Stimulated activated CD4-positive, alpha-beta T cell treated with anti-CD3 and anti-CD28 coated beads, Interleukin-15, amount 100 ng/mL, for 48 hours (primary cell): ENCODE measurements around the gene RXRA.

Experiments used
- DNase-seq, 2 donors: peaks; one replicate each; pipeline ENCODE4 v3.0.0-alpha.2; 2020; ENCODE audit warnings: low read depth in 2 of 2

The RXRA gene

DNA sequence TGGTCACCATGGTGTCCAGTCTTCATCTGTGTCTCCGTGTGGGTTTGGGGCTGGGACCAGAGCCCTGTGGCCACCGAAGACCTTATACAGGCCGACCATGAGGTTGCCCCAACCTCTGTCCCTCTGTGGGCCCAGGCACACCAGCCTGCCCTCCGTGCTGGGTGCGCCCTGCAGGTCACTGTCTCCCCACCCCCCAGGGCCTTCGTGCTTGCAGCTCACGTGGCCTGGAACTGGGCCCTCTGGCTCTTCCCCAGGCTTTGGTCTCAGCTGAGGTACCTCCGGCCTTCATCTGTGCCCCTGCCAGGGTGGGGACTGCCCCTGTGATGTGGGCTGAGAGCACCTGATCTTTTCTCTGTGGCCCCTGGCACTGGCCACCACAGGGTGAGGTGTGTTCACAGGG is 92.1 kb downstream of the RXRA start:
- no peak for DNase-seq

DNA sequence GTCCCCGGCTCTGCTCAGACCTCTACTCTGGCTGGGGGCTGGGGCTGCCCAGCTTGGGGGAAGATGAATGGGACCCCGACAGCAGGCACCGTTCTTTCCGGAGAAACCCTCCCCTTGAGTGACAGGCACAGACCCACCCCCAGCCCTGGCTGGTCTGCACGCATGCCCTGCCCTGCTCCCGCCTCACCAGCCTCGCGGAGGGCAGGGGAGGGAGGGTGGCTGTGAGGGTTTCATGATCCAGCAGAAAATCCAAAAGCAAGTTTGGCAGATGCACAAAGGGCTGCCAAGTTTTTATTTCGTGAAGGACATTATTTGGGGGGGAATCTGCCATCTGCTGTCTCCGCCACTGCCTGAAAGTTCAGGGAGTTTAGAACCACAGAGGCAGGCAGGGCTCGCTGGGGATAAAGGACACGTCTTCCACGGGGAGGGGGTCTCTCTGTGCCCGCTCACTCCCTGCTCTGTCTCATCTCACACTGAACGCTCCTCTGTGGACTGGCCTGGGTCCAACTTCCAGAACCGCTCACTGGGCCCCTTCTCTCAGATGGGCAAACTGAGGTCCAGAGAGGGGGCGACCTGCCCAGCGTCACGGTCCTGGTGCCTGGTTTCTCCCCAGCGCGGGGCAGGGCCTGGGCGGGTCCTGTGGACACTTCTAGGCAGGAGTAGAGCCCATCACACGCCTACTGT is 92.9 kb downstream of the RXRA start:
- no peak for DNase-seq

DNA sequence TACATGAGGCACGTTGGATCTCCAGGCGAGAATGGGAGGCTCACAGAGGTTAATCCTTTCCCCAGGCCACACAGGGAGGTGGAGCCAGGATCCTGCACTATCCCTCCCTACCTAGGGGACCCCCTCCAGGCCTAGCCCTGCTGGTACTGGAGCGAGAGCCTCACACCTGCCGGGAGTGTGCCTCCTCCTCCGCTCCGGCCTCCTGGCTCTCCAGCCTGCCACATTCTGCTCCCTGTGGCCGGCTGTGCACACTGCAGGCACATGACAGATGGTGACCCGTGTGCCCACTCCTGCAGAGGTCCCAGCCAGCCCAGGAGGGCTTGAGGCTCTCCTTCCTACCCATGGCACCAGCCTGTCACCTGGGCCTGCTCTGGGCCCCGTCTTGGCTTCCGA is 93.4 kb downstream of the RXRA start:
- no peak for DNase-seq

DNA sequence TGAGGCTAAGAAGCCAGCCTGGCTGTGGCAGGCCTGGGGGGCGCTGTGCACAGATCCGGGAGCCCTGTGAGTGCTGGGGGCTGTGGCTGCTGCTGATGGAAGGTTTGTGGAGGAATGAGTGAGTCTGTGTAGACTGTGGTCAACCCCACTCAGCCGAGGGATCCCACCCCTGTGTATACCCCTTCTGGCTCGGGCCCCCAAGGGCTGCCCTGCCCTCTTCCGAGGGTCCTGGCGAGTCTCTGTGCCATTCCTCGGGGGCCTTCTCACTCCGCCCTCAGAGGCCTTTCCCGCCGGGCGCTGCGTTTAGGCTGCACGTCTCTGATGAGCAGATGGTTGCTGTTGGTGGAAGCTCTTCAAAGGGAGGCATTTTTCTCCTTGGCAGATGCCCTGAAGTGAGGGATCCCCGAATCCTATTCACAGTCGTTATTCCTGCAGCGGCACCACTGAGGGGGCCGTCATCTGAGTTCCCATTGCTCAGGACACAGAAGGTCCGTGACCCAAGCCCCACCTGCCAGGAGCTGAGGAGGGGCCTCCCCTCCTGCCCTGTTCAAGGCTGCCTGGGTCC is 94.1 kb downstream of the RXRA start:
- no peak for DNase-seq

DNA sequence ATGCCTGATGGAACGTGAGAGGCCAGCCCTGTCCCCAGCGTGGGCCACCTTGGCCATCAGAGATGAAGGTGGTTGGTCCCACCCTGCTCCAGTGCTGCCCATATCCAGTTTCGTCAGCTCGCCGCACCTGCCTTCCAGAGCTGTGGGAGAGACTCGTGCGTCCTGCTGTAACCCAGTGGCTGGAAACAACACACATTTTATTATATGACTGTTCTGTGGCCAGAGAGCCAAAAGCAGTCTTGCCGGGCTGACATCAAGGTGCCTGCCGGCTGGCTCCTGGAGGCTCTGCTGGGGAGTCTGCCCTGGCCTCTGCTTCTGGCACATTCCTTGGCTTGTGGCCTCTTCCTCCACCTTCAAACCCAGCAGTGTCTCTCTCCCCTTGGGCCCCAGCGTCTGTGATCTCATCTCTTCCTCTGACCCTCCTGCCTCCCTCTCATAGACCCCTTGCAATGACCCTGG is 94.7 kb downstream of the RXRA start:
- DNase-seq, result no peak

DNA sequence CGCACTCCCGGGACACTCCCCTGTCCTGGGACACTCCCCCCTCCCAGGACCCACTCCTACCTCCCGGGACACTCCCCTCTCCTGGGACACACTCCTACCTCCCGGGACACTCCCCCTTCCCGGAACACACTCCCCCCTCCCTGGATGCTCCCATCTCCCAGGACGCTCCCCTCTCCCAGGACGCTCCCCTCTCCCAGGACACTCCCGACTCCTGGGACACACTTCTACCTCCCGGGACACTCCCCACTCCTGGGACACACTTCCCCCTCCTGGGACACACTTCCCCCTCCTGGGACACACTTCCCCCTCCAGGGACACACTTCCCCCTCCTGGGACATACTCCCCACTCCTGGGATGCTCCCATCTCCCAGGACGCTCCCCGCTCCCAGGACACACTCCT is 95.6 kb downstream of the RXRA start:
- DNase-seq, result no peak

DNA sequence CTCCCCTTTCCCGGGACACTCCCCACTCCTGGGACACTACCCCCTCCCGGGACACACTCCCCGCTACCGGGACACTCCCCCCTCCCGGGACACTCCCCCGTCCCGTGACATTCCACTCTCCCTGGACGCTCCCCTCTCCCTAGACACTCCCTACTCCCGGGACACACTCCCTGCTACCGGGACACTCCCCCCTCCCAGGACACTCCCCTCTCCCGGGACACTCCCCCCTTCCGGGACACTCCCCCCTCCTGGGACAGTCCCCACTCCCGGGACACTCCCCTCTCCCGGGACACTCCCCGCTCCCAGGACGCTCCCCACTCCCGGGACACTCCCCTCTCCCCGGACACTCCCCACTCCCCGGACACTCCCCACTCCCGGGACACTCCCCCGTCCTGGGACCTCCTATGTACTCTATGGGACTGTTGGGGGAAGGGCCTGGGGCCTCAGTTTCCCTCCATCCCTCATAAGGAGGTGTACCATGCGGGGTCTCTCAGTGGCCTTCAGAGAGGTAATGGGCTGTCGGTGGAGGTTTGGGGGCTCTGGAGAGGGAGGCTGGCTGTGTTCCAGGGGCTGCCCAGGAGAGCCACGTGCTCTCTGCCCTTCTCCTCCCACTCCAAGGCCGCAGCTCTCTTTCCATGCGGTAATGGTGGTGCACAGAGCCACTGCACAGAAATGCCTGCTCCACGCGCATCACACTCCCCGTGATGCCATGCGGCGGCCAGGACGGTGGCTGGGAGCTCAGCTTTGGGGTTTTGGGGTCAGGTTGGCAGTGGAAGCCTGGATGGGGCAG is 96.2 kb downstream of the RXRA start:
- no peak for DNase-seq

DNA sequence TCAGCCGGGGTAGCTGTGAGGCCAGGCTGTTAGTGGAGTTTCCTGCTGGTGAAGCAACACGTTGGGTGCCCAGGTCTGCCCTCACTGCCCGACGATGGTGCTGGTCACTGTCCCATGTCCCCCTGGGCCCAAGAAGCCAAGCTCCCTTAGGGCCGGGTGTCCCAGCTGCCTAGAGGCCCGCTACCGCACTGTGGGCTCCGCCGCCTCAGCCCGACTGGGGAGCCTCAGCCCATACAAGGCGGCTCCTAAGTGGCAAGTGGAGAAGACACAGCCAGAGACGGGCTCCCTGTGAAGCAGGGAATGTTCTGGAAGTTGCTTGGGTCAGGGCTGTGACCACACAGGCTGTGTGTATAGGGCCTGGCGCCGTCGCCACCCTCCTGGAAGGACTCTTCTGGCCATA is 96.9 kb downstream of the RXRA start:
- no peak for DNase-seq

DNA sequence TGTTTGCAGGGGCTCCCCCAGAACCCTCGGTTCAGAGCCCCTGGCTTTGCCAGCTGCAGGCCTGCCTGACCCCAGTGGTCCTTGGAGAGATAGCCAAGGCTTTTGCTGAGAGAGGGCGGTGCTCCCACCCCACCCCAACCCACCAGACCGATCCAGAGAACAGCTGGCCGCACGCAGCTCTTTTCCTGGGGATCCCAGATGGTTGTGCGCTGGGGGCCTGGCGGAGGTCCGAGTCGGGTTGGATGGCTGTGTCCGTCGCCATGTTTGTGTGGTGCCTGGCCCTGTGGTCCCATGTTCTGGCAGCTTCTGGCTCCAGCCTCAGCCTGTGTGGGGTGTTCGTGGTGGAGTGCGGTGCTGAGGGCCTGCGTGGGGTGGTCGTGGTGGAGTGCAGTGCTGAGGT is 97.5 kb downstream of the RXRA start:
- DNase-seq, result no peak

DNA sequence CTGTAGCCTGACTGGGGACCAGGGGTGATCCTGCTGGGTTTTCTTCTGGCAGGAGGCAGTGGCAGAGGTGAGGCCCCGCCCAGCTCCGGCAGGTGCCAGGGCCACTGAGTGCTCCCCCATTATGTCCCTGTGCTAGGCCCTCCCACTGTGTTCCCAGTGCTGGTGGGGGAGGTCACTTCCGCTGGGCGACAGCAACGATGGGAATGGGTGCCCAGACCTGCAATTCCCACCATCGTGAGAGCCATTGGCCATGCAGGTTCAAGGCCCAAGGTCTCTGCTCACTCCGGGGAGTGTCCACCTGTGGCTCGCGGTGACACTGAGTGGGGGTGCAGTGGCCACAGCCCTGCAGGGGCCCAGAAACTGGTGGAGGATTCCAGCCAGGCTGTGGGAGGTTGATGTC is 98.6 kb downstream of the RXRA start:
- no peak for DNase-seq

DNA sequence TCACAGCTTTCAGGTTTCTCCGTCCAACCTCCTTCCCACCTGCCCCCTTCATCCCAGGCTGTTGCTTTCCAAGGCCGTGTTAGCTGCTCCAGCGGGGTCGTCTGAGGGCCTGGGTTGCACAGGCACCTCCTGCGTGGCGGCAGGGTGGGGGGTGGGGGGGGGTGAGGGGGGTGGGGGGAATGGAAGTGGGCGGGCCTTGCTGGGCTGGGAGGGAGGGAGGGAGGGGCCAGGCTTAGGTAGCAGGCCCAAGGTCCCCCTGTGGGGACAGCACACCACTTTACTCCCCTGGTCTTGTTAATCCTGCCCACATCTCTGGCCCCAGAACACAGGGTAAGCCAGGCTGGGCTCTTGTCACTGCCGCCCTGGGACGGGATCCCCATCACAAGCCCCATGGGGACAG is 99.1 kb downstream of the RXRA start:
- DNase-seq, result no peak

DNA sequence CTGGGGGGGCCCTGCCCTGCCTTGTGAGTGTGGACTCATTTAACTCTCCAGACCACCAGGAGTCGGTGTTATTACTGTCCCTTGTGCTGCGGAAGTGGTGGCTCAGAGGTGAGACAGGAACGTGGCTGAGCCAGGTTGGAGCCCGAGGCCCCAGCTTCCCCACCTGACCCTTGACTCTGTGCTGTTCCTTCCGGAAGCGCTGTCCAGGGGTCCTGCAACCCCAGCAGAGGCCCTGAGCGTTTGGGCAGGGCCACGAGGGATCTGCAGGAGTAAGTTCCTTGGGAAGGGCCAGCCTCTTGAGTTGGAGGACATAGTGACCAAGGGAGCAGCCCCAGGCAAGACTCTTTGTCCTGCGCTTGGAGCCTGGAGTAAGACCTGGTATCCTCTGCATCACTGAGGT is 99.6 kb downstream of the RXRA start:
- no peak for DNase-seq

DNA sequence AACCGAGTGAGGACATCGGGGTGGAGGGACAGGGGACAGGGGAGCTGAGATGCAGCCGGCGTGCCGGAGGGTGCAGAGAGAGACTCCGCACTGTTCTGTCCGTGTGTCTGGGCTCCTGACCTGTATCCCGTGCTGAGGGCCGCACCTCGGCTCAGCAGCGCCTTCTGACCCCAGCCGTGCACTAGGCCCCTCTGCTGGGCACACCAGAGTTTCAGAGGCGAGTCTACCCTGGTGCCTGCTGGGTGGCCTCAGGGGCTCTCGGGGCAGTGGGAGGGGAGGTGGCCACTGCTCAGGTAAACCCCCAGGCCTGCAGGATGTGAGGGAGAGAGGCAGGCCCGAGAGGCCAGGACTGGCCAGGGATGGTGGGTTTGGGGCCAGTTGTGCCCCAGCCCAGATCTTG is 100.2 kb downstream of the RXRA start:
- DNase-seq, result no peak

DNA sequence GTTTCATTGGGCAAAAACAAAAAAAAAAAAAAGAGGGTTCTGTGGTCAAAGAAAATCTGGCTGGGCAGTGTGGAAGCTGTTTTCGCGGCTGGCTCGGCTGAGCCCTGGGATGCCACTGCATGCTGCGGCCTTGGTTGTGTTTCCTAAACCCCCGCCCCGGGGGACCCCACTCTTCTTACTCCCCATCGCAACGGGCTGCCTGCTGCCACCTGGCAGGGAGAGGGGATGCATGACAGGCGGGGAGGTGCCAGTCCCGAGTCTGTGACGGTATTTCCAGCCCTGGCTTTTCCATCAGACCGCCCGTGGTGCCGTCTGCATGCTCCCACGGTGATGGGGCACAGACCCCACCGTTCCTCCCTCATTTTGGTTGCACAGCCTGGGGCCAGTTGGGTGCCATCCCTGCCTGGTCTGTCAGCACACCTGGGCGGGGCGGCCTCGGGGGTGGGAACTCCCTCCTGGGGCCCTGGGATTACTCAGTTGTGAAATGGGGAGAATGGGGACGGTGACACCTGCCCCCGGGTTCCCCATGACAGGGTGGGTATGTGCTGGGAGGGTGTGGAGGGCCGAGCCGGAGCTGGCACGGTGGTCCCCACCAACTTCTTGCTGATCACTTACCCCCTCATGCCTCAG is 101.0 kb downstream of the RXRA start:
- no peak for DNase-seq

DNA sequence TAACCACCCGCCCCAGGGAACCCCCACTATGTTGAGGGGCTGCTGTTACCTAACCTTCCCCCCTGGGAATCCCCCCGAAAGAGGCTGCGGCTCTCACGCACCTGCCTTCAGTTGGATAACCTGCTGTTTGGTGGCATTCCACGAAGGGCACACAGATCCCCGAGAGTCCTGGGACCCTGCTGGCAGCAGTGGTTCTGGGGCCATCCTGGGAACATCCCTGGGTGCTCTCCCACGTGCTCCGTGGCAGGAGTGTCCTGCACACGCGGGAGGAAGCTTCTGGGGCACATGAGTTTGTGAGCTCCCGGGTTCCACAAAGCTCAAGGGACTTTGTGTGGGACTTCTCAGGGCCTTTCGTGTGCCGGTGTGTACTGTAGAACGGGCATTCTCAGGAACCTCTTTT is 102.3 kb downstream of the RXRA start:
- no peak for DNase-seq

DNA sequence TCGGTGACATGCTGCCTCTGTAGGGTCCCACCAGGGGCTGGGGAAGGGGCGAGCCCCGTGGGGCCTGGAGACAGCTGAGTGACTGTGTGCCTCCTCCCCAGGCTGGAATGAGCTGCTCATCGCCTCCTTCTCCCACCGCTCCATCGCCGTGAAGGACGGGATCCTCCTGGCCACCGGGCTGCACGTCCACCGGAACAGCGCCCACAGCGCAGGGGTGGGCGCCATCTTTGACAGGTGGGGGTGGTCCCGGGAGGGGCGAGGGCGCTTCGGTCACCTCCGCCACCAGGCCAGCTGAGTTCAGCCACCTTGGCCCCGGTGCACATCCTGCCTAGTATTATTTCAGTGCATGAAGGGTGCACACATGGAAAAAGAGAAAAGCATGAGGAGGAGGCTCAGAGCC is 102.8 kb downstream of the RXRA start:
- DNase-seq, result no peak

DNA sequence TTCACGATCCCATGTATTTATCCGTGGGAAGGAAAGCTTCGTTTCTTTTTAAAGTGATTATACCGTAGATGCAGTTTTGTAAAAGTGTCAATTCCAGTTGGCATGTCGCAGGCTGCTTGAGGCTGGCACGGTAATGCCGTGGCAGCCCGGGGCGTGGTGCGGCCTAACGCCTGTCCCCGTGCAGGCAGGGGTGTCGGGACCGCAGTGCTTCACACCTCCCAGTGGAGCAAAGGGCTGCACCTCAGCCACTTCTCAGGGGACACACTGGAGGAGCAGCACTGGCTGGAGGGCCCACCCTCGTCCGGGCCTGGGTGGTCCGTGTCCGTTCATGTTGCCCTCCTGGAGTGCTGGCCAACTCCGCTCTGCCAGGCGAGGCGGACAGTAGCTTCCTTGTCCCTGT is 103.2 kb downstream of the RXRA start:
- DNase-seq, result no peak

DNA sequence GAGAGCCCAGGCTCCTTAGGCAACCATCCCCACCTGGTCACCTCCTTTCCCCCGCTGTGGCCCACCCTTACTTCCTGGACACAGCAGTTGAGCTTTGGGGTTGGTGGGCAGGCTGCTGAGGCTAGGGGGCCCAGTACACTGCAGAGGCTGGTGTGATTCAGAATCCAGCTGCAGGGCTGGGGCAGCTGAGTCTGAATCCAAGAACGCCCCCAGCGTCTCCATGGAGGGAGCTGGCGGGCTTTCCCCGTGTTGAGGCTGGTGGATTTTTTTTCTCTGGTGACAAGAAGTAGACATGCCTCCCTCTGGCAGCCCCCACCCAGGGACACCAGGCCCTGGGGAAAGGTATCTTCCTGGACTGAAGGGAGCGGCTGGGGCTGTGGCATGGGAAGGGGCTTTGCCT is 104.8 kb downstream of the RXRA start:
- no peak for DNase-seq

DNA sequence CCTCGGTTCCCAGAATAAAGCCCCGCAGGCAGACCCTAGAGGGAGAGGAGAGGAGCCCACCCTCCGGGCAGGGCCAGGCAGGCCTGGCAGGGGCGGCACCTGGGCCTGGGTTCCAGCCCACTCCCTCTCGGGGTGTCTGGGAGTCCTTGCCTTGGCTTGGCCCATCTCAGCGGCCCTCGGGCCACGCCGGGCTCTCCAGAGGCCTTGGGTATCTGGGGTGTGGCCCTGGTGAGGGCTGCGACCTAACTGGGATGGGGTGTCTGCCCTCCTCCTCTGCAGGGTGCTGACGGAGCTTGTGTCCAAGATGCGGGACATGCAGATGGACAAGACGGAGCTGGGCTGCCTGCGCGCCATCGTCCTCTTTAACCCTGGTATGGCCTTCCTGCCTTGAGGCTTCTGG is 105.4 kb downstream of the RXRA start:
- no peak for DNase-seq

DNA sequence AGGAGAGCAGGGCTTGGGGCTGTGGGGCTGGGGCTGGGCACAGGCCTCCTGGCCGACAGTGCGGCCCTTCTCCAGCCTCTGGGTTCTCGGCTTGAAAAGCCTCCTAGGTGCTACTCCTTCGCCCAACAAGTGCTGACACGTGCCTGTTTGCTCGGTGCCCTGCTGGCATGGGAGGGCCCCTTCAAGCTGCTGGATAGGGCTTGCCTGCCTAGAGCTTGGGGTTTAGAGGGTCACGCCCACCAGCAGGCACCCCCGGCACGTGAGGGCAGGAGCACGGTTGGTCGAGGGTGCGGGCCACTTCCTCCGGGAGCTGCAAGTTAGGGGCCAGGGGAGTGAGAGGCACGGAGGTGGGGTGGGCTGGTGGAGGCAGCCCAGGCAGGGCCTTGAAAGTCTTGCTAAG is 106.2 kb downstream of the RXRA start:
- DNase-seq, result no peak

DNA sequence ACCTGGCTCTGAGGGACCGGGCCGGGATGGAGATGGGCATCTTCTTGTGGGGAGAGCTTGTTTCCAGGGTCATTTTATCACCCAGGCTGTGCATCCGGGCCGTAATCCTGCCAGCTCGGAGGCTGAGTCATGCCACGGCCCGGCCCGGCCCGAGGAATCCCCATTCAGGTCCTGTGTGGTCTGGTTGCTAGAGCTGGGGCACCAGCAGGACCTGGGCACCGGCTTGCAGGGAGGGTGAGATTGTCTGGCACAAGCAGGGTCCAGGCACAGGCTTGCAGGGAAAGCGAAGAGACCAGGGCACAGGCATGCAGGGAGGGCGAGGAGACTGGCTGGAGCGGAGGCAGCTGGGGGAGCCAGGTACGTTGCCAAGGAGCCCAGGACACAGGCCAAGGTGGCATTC is 106.8 kb downstream of the RXRA start:
- DNase-seq, result no peak

DNA sequence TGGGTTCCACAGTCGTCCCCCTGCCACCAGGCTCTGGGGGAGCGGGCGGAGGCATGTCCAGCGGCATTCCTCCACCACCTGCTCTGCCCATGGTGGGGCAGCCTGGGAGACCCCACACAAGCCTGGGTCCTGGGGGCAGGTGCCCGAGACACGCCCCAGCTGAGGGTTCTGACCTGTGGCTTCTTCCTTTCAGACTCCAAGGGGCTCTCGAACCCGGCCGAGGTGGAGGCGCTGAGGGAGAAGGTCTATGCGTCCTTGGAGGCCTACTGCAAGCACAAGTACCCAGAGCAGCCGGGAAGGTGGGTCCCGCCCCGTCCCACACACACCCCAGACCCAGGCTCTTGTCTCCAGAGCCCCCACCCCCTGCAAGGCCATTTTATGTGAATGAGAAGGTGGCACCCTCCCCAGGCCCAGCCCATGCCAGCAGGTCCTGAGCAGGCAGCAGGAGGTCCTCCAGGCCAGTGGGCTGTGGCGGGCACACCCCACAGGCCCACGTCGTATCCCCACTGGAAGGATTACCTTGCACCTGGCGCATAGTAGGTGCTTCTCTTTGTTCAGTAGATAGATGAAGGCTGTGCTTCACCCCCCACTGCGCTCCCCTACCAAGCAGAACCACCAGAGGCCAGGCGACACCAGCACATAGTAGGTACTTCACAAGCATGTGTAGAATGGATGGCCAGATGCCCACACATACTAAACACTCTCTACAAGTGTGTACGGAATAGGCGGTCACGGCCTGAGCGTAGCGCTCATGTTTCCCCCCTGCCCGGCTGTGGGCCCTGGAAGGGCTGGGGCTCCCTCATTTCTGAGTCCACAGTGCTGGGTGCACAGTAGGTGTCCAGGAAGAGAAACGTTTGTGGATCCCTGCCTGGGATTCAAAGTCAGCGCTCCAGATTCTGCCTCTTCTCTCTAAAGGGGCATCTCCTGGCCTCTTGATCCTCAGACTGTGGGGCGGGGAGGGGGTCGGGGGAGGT is 107.9 kb downstream of the RXRA start:
- no peak for DNase-seq
